ENCODE data around the gene NAB2. TPM values are rescaled to one million over a fixed set of nuclear protein-coding genes. Genes with fewer than 3 reads are reported as not detected.
A peak's percentile ranks its signal among the peaks of the same experiment; 100 is the strongest.

Gene NAB2
- total and polyA plus RNA-seq, 9 donors: 30.6 to 42.8 (median 35.2) TPM

DNA sequence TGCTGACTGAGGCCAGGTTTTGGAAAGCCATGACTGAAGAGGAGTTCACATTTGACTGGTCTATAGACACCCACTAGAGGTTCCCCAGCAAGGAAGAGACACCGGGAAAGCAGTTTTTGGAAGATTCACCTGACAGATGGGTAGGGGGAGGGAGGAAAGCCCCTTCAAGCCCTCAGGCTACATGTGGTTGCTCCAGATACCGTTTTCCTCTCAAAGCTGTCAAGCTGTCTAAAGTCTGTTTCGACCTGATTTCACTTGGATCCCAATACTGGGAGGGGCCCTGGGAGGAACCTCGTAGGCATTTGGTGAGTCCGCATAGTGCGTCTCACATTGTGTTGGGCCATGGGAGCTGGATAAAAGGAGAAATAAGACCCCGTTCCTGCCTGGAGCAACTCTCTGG is 37.6 kb downstream of the NAB2 start:
- 17% methylated on average over 7 of the region's 7 CpGs for WGBS (ENCODE audit: insufficient coverage)
- DNase-seq: no peak
- no peak overlapping the region for H3K27ac ChIP-seq (ENCODE audit: low read length)
- peaks cover 30% of the 10 kb centered on the region for H3K4me1 ChIP-seq (ENCODE audit: control insufficient read depth, insufficient read depth, low read length)
- no peaks in the 10 kb centered on the region for H3K36me3 ChIP-seq (ENCODE audit: control insufficient read depth, insufficient read depth, low read length)
- peaks cover 22% of the 10 kb centered on the region for H3K27me3 ChIP-seq (ENCODE audit: control insufficient read depth, insufficient read depth, low read length)
- no peaks in the 10 kb centered on the region for H3K9me3 ChIP-seq (replicated peaks; ENCODE audit: control insufficient read depth, low read depth, low read length)
- no peak overlapping the region for H3K4me3 ChIP-seq (ENCODE audit: low read length)

DNA sequence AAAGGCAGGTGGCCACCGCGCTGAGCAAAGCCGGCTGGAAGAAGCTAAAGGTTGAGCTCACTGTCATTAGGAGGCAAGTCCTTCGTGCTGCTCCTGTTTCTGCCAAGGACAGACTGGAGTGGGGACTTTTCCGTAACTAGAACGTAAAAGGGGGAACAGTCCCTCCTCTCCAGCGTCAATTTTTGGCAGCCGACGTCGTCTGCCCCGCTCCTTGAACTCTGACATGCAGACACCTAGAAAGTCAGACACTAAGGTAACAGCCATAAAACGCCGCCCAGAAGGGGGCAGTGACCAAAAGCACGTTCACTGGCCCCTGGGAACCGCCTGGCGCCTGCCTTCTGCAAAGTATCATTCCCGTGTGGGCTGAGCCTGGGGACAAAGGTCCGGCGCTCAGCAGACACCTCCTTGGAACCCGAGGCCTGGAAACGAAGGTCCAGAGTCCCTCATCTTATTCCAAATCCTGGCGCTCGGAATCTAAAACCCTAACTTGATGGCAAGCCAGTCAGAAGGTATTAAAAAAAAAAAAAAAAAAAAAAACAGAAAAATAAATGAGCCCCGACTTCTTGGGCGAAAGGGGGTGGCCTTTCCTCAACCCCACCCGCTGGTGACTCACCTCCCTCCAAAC is 38.3 kb downstream of the NAB2 start:
- H3K27me3 ChIP-seq (ENCODE audit: control insufficient read depth, insufficient read depth, low read length): peaks cover 22% of the 10 kb centered on the region
- peak overlapping the region; percentile 97 for H3K27ac ChIP-seq (ENCODE audit: low read length)
- WGBS (ENCODE audit: insufficient coverage): 3% methylated on average over 20 of the region's 26 CpGs
- peak overlapping the region; percentile 95 for H3K4me3 ChIP-seq (ENCODE audit: low read length)
- H3K4me1 ChIP-seq (ENCODE audit: control insufficient read depth, insufficient read depth, low read length): peaks cover 37% of the 10 kb centered on the region
- peaks cover 4% of the 10 kb centered on the region for H3K36me3 ChIP-seq (ENCODE audit: control insufficient read depth, insufficient read depth, low read length)
- H3K9me3 ChIP-seq (replicated peaks; ENCODE audit: control insufficient read depth, low read depth, low read length): no peaks in the 10 kb centered on the region
- DNase-seq: peak; percentile 63

DNA sequence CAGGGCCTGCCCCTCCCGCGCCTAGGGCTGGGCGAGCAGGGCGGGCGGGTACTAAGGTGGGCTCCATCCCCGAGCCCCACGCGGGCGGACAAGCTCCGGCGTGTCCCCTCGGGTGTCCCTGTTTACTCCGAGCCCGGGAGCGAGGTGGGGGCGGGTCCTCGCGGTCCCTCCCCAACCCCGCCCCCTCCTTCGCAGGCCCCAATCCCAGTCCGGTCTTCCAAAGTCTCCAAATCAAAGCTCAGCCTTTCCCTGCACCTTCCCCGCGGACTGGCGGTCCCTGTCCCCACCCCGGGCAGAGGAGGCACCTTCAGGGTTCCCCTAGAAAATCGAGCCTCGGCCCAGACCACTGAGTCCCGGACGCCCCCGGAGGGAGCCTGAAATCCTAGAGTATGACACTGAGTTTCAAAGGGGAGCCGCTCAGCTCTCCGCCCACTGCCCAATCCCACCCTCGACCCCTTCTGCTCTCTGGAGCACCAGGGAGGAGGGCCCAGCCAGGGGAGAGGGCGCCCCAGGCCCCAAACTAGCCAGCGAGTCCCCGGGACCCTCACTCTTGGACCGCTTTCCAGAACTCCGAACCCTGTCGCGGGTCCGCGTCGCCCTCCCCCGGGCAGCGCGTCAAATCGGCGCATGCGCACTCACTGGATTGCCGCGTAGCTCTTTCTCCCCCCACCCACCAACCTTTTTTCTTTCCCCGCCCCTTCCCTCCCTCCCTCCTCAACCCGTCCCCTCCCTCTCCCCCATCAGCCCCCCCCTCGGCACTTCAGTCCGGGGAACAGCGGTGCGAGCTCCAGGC is 39.0 kb downstream of the NAB2 start, which contains the start of gene LRP1:
TSS of gene LRP1 (plus strand) at position 758 of the 793 bp plus-strand sequence. CDS start 482 bp downstream, outside the sequence.
- Histone ChIP-seq H3K9me3 (replicated peaks; ENCODE audit: control insufficient read depth, low read depth, low read length) (no peaks in the 10 kb centered on the region), H3K4me1 (ENCODE audit: control insufficient read depth, insufficient read depth, low read length) (peaks cover 44% of the 10 kb centered on the region), H3K4me3 (ENCODE audit: low read length) (peak within 1 kb of the TSS; percentile 95), H3K36me3 (ENCODE audit: control insufficient read depth, insufficient read depth, low read length) (peaks cover 10% of the 10 kb centered on the region), H3K27ac (ENCODE audit: low read length) (peak within 1 kb of the TSS; percentile 97), H3K27me3 (ENCODE audit: control insufficient read depth, insufficient read depth, low read length) (peaks cover 22% of the 10 kb centered on the region)
- DNase-seq: peak; percentile 96
- 0% methylated on average over 40 of the region's 57 CpGs for WGBS (ENCODE audit: insufficient coverage)

GRCh38 chr12:57128519-57129247 is 39.8 kb downstream of the NAB2 start:
- Histone ChIP-seq H3K4me3 (ENCODE audit: low read length) (peak overlapping the region; percentile 95), H3K27me3 (ENCODE audit: control insufficient read depth, insufficient read depth, low read length) (peaks cover 22% of the 10 kb centered on the region), H3K4me1 (ENCODE audit: control insufficient read depth, insufficient read depth, low read length) (peaks cover 51% of the 10 kb centered on the region), H3K36me3 (ENCODE audit: control insufficient read depth, insufficient read depth, low read length) (peaks cover 10% of the 10 kb centered on the region), H3K9me3 (replicated peaks; ENCODE audit: control insufficient read depth, low read depth, low read length) (no peaks in the 10 kb centered on the region), H3K27ac (ENCODE audit: low read length) (peak overlapping the region; percentile 97)
- no peak for DNase-seq
- WGBS (ENCODE audit: insufficient coverage): 0% methylated on average over 2 of the region's 35 CpGs

GRCh38 chr12:57129321-57129842 is 40.5 kb downstream of the NAB2 start:
- Histone ChIP-seq H3K27me3 (ENCODE audit: control insufficient read depth, insufficient read depth, low read length) (peaks cover 22% of the 10 kb centered on the region), H3K9me3 (replicated peaks; ENCODE audit: control insufficient read depth, low read depth, low read length) (no peaks in the 10 kb centered on the region), H3K27ac (ENCODE audit: low read length) (peak overlapping the region; percentile 69), H3K4me3 (ENCODE audit: low read length) (peak overlapping the region; percentile 95), H3K4me1 (ENCODE audit: control insufficient read depth, insufficient read depth, low read length) (peaks cover 58% of the 10 kb centered on the region), H3K36me3 (ENCODE audit: control insufficient read depth, insufficient read depth, low read length) (peaks cover 10% of the 10 kb centered on the region)
- WGBS (ENCODE audit: insufficient coverage): 0% methylated on average over 2 of the region's 12 CpGs
- DNase-seq: peak; percentile 44

DNA sequence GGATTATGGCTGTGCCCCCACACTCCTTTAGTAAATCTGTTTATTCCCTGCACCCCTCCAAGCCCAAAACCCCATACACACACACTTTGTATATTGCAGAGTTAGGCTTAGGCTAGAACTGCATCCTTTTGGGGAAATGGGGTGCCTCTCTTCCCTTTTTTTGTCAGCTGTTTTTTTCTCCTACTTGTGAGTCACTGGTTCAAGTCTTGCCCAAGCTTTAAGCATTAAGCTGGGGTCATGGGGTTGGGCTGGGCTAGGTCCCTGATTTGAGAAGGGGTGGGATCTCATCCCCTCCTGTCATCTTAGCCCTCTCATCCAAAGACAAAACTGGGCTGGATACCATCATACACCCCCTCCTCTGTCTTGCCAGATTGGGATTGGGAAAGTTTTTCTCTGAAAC is 41.0 kb downstream of the NAB2 start:
- peak overlapping the region; percentile 95 for H3K4me3 ChIP-seq (ENCODE audit: low read length)
- H3K27ac ChIP-seq (ENCODE audit: low read length): peak overlapping the region; percentile 56
- H3K27me3 ChIP-seq (ENCODE audit: control insufficient read depth, insufficient read depth, low read length): peaks cover 22% of the 10 kb centered on the region
- peaks cover 10% of the 10 kb centered on the region for H3K36me3 ChIP-seq (ENCODE audit: control insufficient read depth, insufficient read depth, low read length)
- no peaks in the 10 kb centered on the region for H3K9me3 ChIP-seq (replicated peaks; ENCODE audit: control insufficient read depth, low read depth, low read length)
- peak; percentile 47 for DNase-seq
- peaks cover 60% of the 10 kb centered on the region for H3K4me1 ChIP-seq (ENCODE audit: control insufficient read depth, insufficient read depth, low read length)

DNA sequence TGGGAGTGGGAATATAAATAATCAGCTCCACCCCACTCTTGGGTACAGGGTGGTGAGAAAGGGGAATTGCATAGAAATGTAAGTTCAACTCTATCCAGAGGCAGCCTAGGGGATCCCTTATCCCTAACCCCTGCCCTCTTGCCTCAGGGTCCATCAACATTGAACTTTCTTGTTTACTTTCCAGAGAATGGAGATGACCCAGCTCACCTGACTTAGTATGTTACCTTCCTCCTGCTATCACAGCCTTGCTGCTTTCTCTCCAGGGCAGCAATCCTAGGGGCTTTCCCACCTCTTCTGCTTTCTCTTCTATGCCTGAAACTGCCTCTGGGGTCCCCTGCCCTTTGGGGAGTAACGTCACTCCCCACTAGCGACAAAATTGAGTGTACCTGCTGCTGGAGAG is 42.0 kb downstream of the NAB2 start:
- peaks cover 10% of the 10 kb centered on the region for H3K36me3 ChIP-seq (ENCODE audit: control insufficient read depth, insufficient read depth, low read length)
- H3K9me3 ChIP-seq (replicated peaks; ENCODE audit: control insufficient read depth, low read depth, low read length): no peaks in the 10 kb centered on the region
- peak overlapping the region; percentile 95 for H3K4me3 ChIP-seq (ENCODE audit: low read length)
- no peak for DNase-seq
- H3K27me3 ChIP-seq (ENCODE audit: control insufficient read depth, insufficient read depth, low read length): peaks cover 22% of the 10 kb centered on the region
- H3K27ac ChIP-seq (ENCODE audit: low read length): peak overlapping the region; percentile 6
- H3K4me1 ChIP-seq (ENCODE audit: control insufficient read depth, insufficient read depth, low read length): peaks cover 71% of the 10 kb centered on the region
- WGBS (ENCODE audit: insufficient coverage): no CpG with 5 or more reads among the region's 2 CpGs

DNA sequence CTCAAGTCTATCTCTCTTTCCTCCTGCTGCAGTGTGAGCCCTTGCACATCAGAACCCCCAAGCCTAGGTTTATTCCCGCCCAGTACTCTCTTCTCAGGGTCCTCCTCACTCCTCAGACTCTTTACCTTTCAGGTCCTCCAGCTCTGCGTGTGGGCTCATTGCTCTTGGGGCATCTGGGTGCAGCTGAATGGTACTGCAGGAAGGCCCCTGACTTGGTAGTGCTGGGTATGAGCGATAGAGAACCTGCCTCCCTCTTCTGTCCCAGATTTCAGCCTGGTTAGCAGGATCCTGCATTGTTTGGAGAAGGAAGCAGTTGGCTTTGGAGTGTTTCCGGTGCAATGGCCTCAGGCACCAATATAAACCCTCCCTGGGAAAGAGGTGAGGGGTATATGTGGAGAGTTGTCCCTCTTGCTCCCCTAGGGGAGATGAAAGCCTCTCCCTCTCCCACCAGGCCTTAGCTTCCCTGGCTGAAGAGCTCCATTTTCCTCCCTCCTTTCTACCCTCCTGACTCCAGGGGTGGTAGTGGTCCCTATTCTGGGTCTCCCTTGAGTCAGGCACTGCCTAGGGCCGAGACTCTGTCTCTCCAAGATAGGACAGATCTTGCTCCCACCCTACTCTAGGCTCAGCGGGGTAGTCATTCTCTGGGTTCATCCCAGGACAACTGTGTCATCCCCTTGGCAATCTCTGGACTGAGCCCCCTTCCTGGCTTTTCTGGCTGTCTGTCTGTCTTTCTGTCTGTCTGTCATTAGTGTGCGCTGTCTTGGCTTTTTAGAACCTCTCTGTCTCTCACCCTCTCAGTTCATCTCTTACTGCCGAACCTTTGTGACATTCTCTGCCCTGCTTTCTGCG is 43.2 kb downstream of the NAB2 start:
- Histone ChIP-seq H3K27ac (ENCODE audit: low read length) (peak overlapping the region; percentile 71), H3K9me3 (replicated peaks; ENCODE audit: control insufficient read depth, low read depth, low read length) (no peaks in the 10 kb centered on the region), H3K4me3 (ENCODE audit: low read length) (peak overlapping the region; percentile 8), H3K4me1 (ENCODE audit: control insufficient read depth, insufficient read depth, low read length) (peaks cover 76% of the 10 kb centered on the region), H3K36me3 (ENCODE audit: control insufficient read depth, insufficient read depth, low read length) (peaks cover 14% of the 10 kb centered on the region), H3K27me3 (ENCODE audit: control insufficient read depth, insufficient read depth, low read length) (peaks cover 15% of the 10 kb centered on the region)
- no peak for DNase-seq
- WGBS (ENCODE audit: insufficient coverage): 45% methylated on average over 3 of the region's 9 CpGs

DNA sequence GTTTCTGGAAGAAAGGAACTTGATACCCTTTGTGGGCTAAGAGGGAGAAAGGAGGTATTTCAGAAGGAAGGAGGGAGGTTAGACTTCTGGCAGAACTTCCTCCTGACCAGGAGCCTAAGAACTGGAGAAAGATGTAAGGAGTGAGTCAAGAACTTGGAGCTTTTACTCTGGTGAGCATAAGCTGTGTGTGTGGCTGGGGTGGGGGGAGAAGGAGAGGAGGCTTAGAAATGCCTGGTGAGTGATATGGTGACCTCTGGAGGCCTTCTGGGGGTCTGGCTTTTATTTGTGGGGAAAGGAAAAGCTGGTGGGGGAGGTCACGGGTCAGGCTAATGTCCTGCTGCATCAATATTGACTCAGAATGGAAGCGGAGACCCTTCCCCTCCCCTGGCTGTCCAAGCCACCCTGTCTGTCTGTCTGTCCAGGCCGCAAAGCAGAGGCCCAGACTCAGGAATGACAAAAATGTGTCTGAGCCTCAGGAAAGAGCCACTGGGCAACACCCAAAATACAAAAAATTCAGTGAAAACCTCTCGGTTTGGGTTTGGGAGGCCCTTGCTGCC is 44.2 kb downstream of the NAB2 start:
- no CpG with 5 or more reads among the region's 4 CpGs for WGBS (ENCODE audit: insufficient coverage)
- Histone ChIP-seq H3K9me3 (replicated peaks; ENCODE audit: control insufficient read depth, low read depth, low read length) (no peaks in the 10 kb centered on the region), H3K27me3 (ENCODE audit: control insufficient read depth, insufficient read depth, low read length) (peaks cover 10% of the 10 kb centered on the region), H3K4me1 (ENCODE audit: control insufficient read depth, insufficient read depth, low read length) (peaks cover 80% of the 10 kb centered on the region), H3K36me3 (ENCODE audit: control insufficient read depth, insufficient read depth, low read length) (peaks cover 14% of the 10 kb centered on the region), H3K4me3 (ENCODE audit: low read length) (no peak overlapping the region), H3K27ac (ENCODE audit: low read length) (peak overlapping the region; percentile 71)
- DNase-seq: no peak

Data from muscle of leg (tissue), 11 donors.